Common myeloid progenitor, CD34-positive (primary cell): Measurements from ENCODE around the gene MBOAT7.
A peak's percentile ranks its signal among the peaks of the same experiment; 100 is the strongest.

Experiments
- CTCF ChIA-PET: fragments of 350-600 bp; sonication (Branson Sonifier 250); formaldehyde crosslinking; loops from one replicate; lab custom pipeline; 2021; ENCODE audit warnings: antibody characterized with exemption; lab: Charles Lee
- POLR2A ChIA-PET: fragments of 350-600 bp; sonication (Branson Sonifier 250); formaldehyde crosslinking; loops from one replicate; lab custom pipeline; 2021; ENCODE audit warnings: antibody characterized with exemption; lab: Charles Lee
- DNase-seq, 3 donors: peaks; one replicate each; pipeline versions ENCODE4 v3.0.0 to v3.0.0-alpha.2; 2013
- H3K27ac ChIP-seq, 2 experiments: 1 replicate in 1 of 2; 2 replicates in 1 of 2; pipeline ENCODE4 v1.7.0; 2013; ENCODE audit warnings: inconsistent platforms in 2 of 2, low read length in 2 of 2, mild to moderate bottlenecking in 2 of 2, low read depth in 1 of 2, moderate library complexity in 1 of 2; ENCODE audit not compliant: severe bottlenecking in 2 of 2, insufficient read depth in 1 of 2, poor library complexity in 1 of 2
- H3K27me3 ChIP-seq, 5 experiments: replicated peaks in 2 of 5; 1 replicate in 3 of 5; 2 replicates in 2 of 5; pipeline versions ENCODE4 v1.6.1 to v1.7.0; 2013; ENCODE audit warnings: low read length in 4 of 5, mild to moderate bottlenecking in 2 of 5, moderate library complexity in 2 of 5, inconsistent platforms in 1 of 5; ENCODE audit not compliant: insufficient read depth in 5 of 5, control insufficient read depth in 4 of 5
- H3K36me3 ChIP-seq, 4 experiments: 1 replicate in 2 of 4; 2 replicates in 2 of 4; pipeline versions ENCODE4 v1.6.1 to v1.7.0; 2013; ENCODE audit warnings: low read length in 3 of 4, control low read depth in 1 of 4, mild to moderate bottlenecking in 1 of 4; ENCODE audit not compliant: control insufficient read depth in 4 of 4, insufficient read depth in 4 of 4
- H3K4me1 ChIP-seq, 4 experiments: 1 replicate in 3 of 4; 2 replicates in 1 of 4; pipeline versions ENCODE4 v1.6.1 to v1.7.1; 2013; ENCODE audit warnings: low read length in 3 of 4, mild to moderate bottlenecking in 3 of 4, control low read depth in 1 of 4, inconsistent platforms in 1 of 4, moderate library complexity in 1 of 4; ENCODE audit not compliant: control insufficient read depth in 4 of 4, insufficient read depth in 4 of 4; ENCODE audit errors: control extremely low read depth in 1 of 4
- H3K4me3 ChIP-seq, 7 experiments: 1 replicate in 4 of 7; 2 replicates in 3 of 7; pipeline versions ENCODE4 v1.5.1 to v1.7.0; 2013; ENCODE audit warnings: mild to moderate bottlenecking in 7 of 7, low read length in 6 of 7, moderate library complexity in 6 of 7, inconsistent platforms in 2 of 7, low read depth in 2 of 7, control low read depth in 1 of 7; ENCODE audit not compliant: insufficient read depth in 4 of 7, control insufficient read depth in 1 of 7; ENCODE audit errors: extremely low read depth in 1 of 7
- H3K9me3 ChIP-seq, 5 experiments: 1 replicate in 4 of 5; 2 replicates in 1 of 5; pipeline versions ENCODE4 v1.6.1 to v1.7.1; 2013; ENCODE audit warnings: low read length in 4 of 5, mild to moderate bottlenecking in 2 of 5, inconsistent platforms in 1 of 5, low read depth in 1 of 5, moderate library complexity in 1 of 5; ENCODE audit not compliant: control insufficient read depth in 4 of 5, insufficient read depth in 2 of 5; ENCODE audit errors: control extremely low read depth in 1 of 5
- WGBS: methylation state at CpG from one replicate; pipeline ENCODE4 v1.1.5; 2013; ENCODE audit not compliant: insufficient coverage; 5-methylcytosine and 5-hydroxymethylcytosine counted together

MBOAT7 gene

GRCh38 chr19:54149021-54149812 is 40.2 kb downstream of the MBOAT7 start:
- Histone ChIP-seq H3K9me3 (no peaks in the 10 kb centered on the region), H3K27ac (no peak overlapping the region), H3K4me3 (no peak overlapping the region), H3K27me3 (no peaks in the 10 kb centered on the region), H3K4me1 (no peaks in the 10 kb centered on the region), H3K36me3 (peaks cover 1 to 97% (median 81%) of the 10 kb centered on the region in 4 experiments)
- no peak for DNase-seq
- CTCF ChIA-PET, result interaction anchor here (1.0 to 3.5 kb wide), 3 partner anchors 10 to 30 kb away, joined by 3 to 11 read pairs (median 3); partner anchors contain the start of gene LENG1
- POLR2A ChIA-PET, result interaction anchor here (0.8 kb wide), 2 partner anchors 10 to 12 kb away, joined by 3 read pairs; partner anchors contain the start of gene CNOT3
- WGBS, result 96% methylated on average over 8 of the region's 12 CpGs

GRCh38 chr19:54148158-54148557 is 41.2 kb downstream of the MBOAT7 start:
- H3K9me3 ChIP-seq, result no peaks in the 10 kb centered on the region
- no peaks in the 10 kb centered on the region for H3K27me3 ChIP-seq
- H3K4me1 ChIP-seq, result no peaks in the 10 kb centered on the region
- H3K27ac ChIP-seq, result no peak overlapping the region
- DNase-seq, result no peak
- no peak overlapping the region for H3K4me3 ChIP-seq
- WGBS, result 95% methylated on average over 18 of the region's 19 CpGs
- peaks cover 11 to 97% (median 81%) of the 10 kb centered on the region in 4 experiments for H3K36me3 ChIP-seq
- POLR2A ChIA-PET, result no interaction called here
- CTCF ChIA-PET, result interaction anchor here (1.1 to 3.5 kb wide), 2 partner anchors 11 kb away, joined by 3 to 11 read pairs; partner anchors contain the start of gene LENG1

- no peak overlapping the region for H3K4me3 ChIP-seq
- whole genome bisulfite sequencing, result 100% methylated on average over 1 of the region's 3 CpGs
- peaks cover 11 to 97% (median 81%) of the 10 kb centered on the region in 4 experiments for H3K36me3 ChIP-seq
- POLR2A ChIA-PET, result no interaction called here
- CTCF ChIA-PET, result interaction anchor here (1.1 kb wide), 1 partner anchor 11 kb away, joined by 3 read pairs; no protein-coding TSS in a partner anchor
- H3K9me3 ChIP-seq, result no peaks in the 10 kb centered on the region
- H3K27ac ChIP-seq, result no peak overlapping the region
- no peaks in the 10 kb centered on the region for H3K27me3 ChIP-seq
- DNase-seq, result no peak
- H3K4me1 ChIP-seq, result no peaks in the 10 kb centered on the region
These were observed 41.7 kb downstream of the MBOAT7 start for GRCh38 chr19:54147676-54148075.

- peaks cover 11 to 96% (median 74%) of the 10 kb centered on the region in 4 experiments for H3K36me3 ChIP-seq
These were observed 43.7 kb downstream of the MBOAT7 start for GRCh38 chr19:54145541-54146158.

DNA sequence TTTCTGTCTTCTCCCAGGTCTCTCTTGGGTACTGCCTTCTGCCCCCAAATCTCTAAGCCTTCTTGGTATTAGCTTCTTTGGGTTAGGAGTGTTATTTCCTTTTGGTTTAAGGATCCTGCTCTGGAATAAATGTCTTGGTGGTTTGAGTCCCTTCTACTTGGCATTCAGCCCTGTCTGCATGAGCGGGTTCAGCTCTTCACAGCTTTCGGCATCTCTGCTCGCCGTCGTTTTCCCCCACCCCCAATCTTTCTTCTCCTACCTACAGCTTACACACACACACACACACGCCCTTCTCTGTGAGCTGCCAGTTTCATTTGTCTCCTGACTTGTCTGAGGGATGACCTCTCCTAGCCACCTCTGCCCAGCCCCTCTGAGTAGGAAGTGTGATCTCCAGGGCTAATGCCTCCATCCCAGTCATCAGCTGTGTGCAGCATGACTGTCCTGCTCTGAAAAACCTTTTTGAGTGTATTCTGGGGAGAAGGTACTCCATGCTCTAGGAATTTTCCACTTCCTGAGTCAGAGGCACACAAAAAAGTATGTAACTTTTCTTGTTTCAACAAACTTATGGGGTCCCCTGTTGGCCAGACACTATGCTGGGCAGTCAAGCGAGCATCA is 47.1 kb downstream of the MBOAT7 start:
- Histone ChIP-seq H3K4me1 (peaks cover 0 to 28% (median 15%) of the 10 kb centered on the region in 4 experiments), H3K4me3 (no peak overlapping the region), H3K36me3 (peaks cover 13 to 80% (median 54%) of the 10 kb centered on the region in 4 experiments), H3K9me3 (no peaks in the 10 kb centered on the region), H3K27me3 (no peaks in the 10 kb centered on the region), H3K27ac (no peak overlapping the region)
- ChIA-PET CTCF (no interaction called here), POLR2A (interaction anchor here (1.0 kb wide), 1 partner anchor 13 kb away, joined by 3 read pairs; no protein-coding TSS in a partner anchor)
- DNase-seq, result no peak
- WGBS, result 88% methylated on average over 2 of the region's 7 CpGs

More at GRCh38 chr19:54145541-54146158, 43.7 kb downstream of the MBOAT7 start:
- Histone ChIP-seq H3K27ac (no peak overlapping the region), H3K4me3 (no peak overlapping the region), H3K9me3 (no peaks in the 10 kb centered on the region), H3K27me3 (no peaks in the 10 kb centered on the region), H3K4me1 (peaks cover 0 to 3% (median 0%) of the 10 kb centered on the region in 4 experiments)
- WGBS, result 98% methylated on average over 26 of the region's 28 CpGs
- ChIA-PET CTCF (interaction anchor here (1.9 kb wide), 1 partner anchor 10 kb away, joined by 5 read pairs; no protein-coding TSS in a partner anchor), POLR2A (no interaction called here)
- DNase-seq, result no peak

DNA sequence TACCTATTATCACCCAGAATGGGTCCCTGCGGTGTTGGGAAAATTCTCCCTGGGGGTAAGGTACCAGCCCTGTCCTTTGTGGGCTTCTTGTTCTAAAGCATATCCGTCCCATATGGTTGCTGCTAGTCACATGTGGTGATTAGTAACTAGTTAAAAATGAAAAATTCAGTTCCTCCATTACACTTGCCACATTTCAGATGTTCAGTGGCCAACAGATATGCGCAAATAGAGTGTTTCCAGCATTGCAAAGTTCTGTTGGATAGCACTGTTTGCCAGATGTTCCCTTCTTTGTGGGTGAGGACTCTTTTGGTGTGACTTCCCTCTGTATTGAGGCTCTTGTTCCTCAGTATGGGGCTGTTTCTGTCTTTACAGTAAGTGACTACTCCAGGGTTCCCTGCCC is 48.0 kb downstream of the MBOAT7 start:
- Histone ChIP-seq H3K27me3 (no peaks in the 10 kb centered on the region), H3K36me3 (peaks cover 13 to 71% (median 45%) of the 10 kb centered on the region in 4 experiments), H3K4me1 (peaks cover 3 to 32% (median 20%) of the 10 kb centered on the region in 4 experiments), H3K9me3 (no peaks in the 10 kb centered on the region), H3K4me3 (no peak overlapping the region), H3K27ac (peak overlapping the region; percentile 8 to 9)
- WGBS, result no CpG with 5 or more reads among the region's 3 CpGs
- DNase-seq, result no peak
- ChIA-PET CTCF (no interaction called here), POLR2A (interaction anchor here (1.0 kb wide), 1 partner anchor 14 kb away, joined by 3 read pairs; no protein-coding TSS in a partner anchor)
